ENCODE data around the gene EXOSC9. TPM values are rescaled to one million over a fixed set of nuclear protein-coding genes. Genes with fewer than 3 reads are reported as not detected.

Gene EXOSC9
- total RNA-seq, 2 experiments from 2014 or later = 58.4 to 66.0 TPM

DNA sequence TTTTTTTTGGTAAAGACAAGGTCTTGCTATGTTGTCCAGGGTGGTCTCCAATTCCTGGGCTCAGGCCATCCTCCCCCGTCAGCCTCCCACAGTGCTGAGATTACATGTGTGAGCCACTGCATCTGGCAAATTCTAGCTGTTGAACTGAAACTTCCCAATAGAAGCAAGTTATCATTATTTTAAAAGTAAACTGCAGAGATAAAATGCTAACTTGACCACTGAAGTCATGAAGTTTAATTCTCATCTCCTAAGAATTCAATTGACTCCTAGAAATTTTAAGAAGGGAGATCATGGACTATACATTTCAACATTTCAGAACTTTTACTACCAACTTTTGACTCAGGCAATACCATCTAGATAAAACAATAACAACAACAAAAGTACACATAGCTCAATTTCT lies 11.7 kb upstream of the EXOSC9 start:
- POLR2A ChIA-PET = interaction anchor here (0.9 kb wide), 1 partner anchor 10 kb away, joined by 3 read pairs; no protein-coding TSS in a partner anchor
- Histone ChIP-seq H3K36me3 (ENCODE audit: insufficient read depth, low read length) (no peaks in the 10 kb centered on the region), H4K20me1 (ENCODE audit: insufficient read depth, low read length) (no peaks in the 10 kb centered on the region), H2AFZ (ENCODE audit: low read length) (no peak overlapping the region), H3K4me2 (ENCODE audit: low read length) (no peak overlapping the region), H3K4me3 (ENCODE audit: low read depth, low read length, poor library complexity, severe bottlenecking) (no peak overlapping the region), H3K27ac (ENCODE audit: low read depth, low read length, poor library complexity, severe bottlenecking) (no peak overlapping the region), H3K79me2 (ENCODE audit: insufficient read depth, low read depth, low read length) (no peaks in the 10 kb centered on the region), H3K9me3 (ENCODE audit: low read length) (no peaks in the 10 kb centered on the region), H3K4me1 (ENCODE audit: insufficient read depth, low read length, poor library complexity, severe bottlenecking) (no peaks in the 10 kb centered on the region), H3K9me2 (ENCODE audit: insufficient read depth, low read length) (no peaks in the 10 kb centered on the region)
- no TSS peak for BruUV-seq (replicated peaks)
- CTCF ChIA-PET (ENCODE audit: unreplicated experiment) = no interaction called here
- intact Hi-C loops (cut with micrococcal nuclease; ENCODE audit: unreplicated experiment) = no loop called here
- no peak for TF ChIP-seq EZH2phosphoT487 (IDR thresholded peaks at IDR 0.05; ENCODE audit: borderline replicate concordance, low read depth, low read length)
- no peak for TF ChIP-seq CTCF (conservative IDR thresholded peaks at IDR 0.05; ENCODE audit: low read length)
- DNase-seq (ENCODE audit: low spot score) = no peak

DNA sequence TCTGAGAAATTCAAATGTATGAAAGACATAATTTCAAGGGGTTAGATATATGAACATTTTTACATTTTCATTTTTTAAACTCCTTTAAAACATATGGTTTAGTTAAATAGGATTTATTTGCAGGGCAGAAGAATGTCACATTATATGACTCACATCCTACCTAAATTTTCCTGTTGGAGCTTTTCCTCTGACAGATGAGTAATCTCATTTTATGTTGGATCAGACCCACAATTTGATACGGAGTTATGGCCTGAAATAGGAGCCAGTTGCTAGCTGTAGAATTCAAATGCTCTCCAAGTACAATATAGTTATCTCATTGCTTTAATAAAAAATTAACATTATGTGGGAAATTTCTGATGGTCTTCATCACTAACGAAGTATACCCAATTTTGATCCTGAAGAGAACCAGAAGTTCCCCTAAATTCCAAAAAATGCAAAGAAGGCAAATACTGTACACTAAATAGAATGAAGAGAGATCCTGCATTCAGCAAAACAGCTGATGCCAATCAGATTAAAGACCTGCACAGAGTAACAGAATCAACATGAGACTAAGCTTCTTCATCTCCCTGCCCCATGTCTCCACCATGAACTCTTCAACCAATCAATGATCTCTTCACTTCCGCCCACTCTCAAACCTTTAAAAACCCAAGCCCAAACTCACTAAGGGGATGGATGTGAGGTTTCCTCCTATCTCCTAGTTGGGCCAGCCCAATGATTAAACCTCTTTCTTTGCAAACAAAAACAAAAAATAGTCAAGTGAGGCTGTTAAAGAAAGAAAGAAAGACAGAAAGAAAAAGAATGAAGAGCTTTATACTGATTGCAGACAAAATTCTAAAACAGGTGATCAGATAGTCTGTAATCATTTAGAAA lies 10.9 kb upstream of the EXOSC9 start:
- no peak overlapping the region for H3K27ac ChIP-seq (ENCODE audit: low read depth, low read length, poor library complexity, severe bottlenecking)
- no peaks in the 10 kb centered on the region for H3K79me2 ChIP-seq (ENCODE audit: insufficient read depth, low read depth, low read length)
- H3K4me1 ChIP-seq (ENCODE audit: insufficient read depth, low read length, poor library complexity, severe bottlenecking) = no peaks in the 10 kb centered on the region
- DNase-seq (ENCODE audit: low spot score) = no peak
- no peak overlapping the region for H3K4me2 ChIP-seq (ENCODE audit: low read length)
- no peak overlapping the region for H3K4me3 ChIP-seq (ENCODE audit: low read depth, low read length, poor library complexity, severe bottlenecking)
- no peaks in the 10 kb centered on the region for H3K9me2 ChIP-seq (ENCODE audit: insufficient read depth, low read length)
- no peaks in the 10 kb centered on the region for H4K20me1 ChIP-seq (ENCODE audit: insufficient read depth, low read length)
- no peak for TF ChIP-seq EZH2phosphoT487 (IDR thresholded peaks at IDR 0.05; ENCODE audit: borderline replicate concordance, low read depth, low read length)
- TF ChIP-seq CTCF (conservative IDR thresholded peaks at IDR 0.05; ENCODE audit: low read length) = no peak
- H3K36me3 ChIP-seq (ENCODE audit: insufficient read depth, low read length) = no peaks in the 10 kb centered on the region
- no peaks in the 10 kb centered on the region for H3K9me3 ChIP-seq (ENCODE audit: low read length)
- intact Hi-C loops (cut with micrococcal nuclease; ENCODE audit: unreplicated experiment) = no loop called here
- POLR2A ChIA-PET = interaction anchor here (0.9 to 2.2 kb wide), 2 partner anchors 8 to 9 kb away, joined by 3 to 7 read pairs; no protein-coding TSS in a partner anchor
- H2AFZ ChIP-seq (ENCODE audit: low read length) = no peak overlapping the region
- BruUV-seq (replicated peaks) = no TSS peak
- CTCF ChIA-PET (ENCODE audit: unreplicated experiment) = no interaction called here

GRCh38 chr4:121790976-121791375 lies 10.1 kb upstream of the EXOSC9 start:
- ChIA-PET POLR2A (interaction anchor here (2.2 kb wide), 1 partner anchor 9 kb away, joined by 7 read pairs; no protein-coding TSS in a partner anchor), CTCF (ENCODE audit: unreplicated experiment) (no interaction called here)
- H4K20me1 ChIP-seq (ENCODE audit: insufficient read depth, low read length) = no peaks in the 10 kb centered on the region
- H3K4me3 ChIP-seq (ENCODE audit: low read depth, low read length, poor library complexity, severe bottlenecking) = no peak overlapping the region
- no peak for DNase-seq (ENCODE audit: low spot score)
- no peak overlapping the region for H3K27ac ChIP-seq (ENCODE audit: low read depth, low read length, poor library complexity, severe bottlenecking)
- no peaks in the 10 kb centered on the region for H3K9me2 ChIP-seq (ENCODE audit: insufficient read depth, low read length)
- no peak for TF ChIP-seq EZH2phosphoT487 (IDR thresholded peaks at IDR 0.05; ENCODE audit: borderline replicate concordance, low read depth, low read length)
- TF ChIP-seq CTCF (conservative IDR thresholded peaks at IDR 0.05; ENCODE audit: low read length) = no peak
- no peaks in the 10 kb centered on the region for H3K79me2 ChIP-seq (ENCODE audit: insufficient read depth, low read depth, low read length)
- intact Hi-C loops (cut with micrococcal nuclease; ENCODE audit: unreplicated experiment) = no loop called here
- peaks cover 7% of the 10 kb centered on the region for H3K4me1 ChIP-seq (ENCODE audit: insufficient read depth, low read length, poor library complexity, severe bottlenecking)
- no peaks in the 10 kb centered on the region for H3K36me3 ChIP-seq (ENCODE audit: insufficient read depth, low read length)
- no peak overlapping the region for H3K4me2 ChIP-seq (ENCODE audit: low read length)
- H2AFZ ChIP-seq (ENCODE audit: low read length) = no peak overlapping the region
- no TSS peak for BruUV-seq (replicated peaks)
- no peaks in the 10 kb centered on the region for H3K9me3 ChIP-seq (ENCODE audit: low read length)

Data from OCI-LY7 (cell line).